SK-N-SH treated with all-trans-retinoic acid at 6 μM for 48 hours (cell line): ENCODE data around the gene ARRDC4.

Source experiments
- ATAC-seq: fragments of 200-7000 bp; cut with Tn5 transposase; 3 replicates; pipeline ENCODE4 v1.9.1; 2020; ENCODE audit warnings: mild to moderate bottlenecking, moderate library complexity
- ARNTL ChIP-seq: fragments of 450-650 bp; formaldehyde crosslinking; IDR thresholded peaks from 2 replicates; pipeline ENCODE4 v1.5.0; 2020; ENCODE audit warnings: low read depth, mild to moderate bottlenecking, moderate library complexity, borderline replicate concordance
- BACH2 ChIP-seq: fragments of 250-450 bp; sonication (Bioruptor Pico); IDR thresholded peaks from 2 replicates; pipeline ENCODE4 v1.9.0; 2021; ENCODE audit warnings: mild to moderate bottlenecking, borderline replicate concordance
- CREB5 ChIP-seq: fragments of 250-450 bp; sonication (Bioruptor Pico); IDR thresholded peaks from 2 replicates; pipeline ENCODE4 v1.5.1; 2020; ENCODE audit warnings: low read depth, mild to moderate bottlenecking, moderate library complexity
- CSDC2 ChIP-seq: fragments of 250-450 bp; sonication (Bioruptor Pico); IDR thresholded peaks from 2 replicates; pipeline ENCODE4 v1.5.0; 2020; ENCODE audit warnings: mild to moderate bottlenecking, moderate library complexity
- ESRRG ChIP-seq: fragments of 250-450 bp; sonication (Bioruptor Pico); IDR thresholded peaks from 2 replicates; pipeline ENCODE4 v1.6.1; 2021; ENCODE audit warnings: mild to moderate bottlenecking
- GLIS3 ChIP-seq: fragments of 250-450 bp; sonication (Bioruptor Pico); IDR thresholded peaks from 2 replicates; pipeline ENCODE4 v1.5.0; 2020; ENCODE audit warnings: mild to moderate bottlenecking, moderate library complexity
- ISL1 ChIP-seq: fragments of 250-450 bp; sonication (Bioruptor Pico); IDR thresholded peaks from 2 replicates; pipeline ENCODE4 v2.1.2; 2022; ENCODE audit warnings: mild to moderate bottlenecking, moderate library complexity
- OSR1 ChIP-seq: fragments of 250-450 bp; sonication (Bioruptor Pico); IDR thresholded peaks from 2 replicates; pipeline ENCODE4 v1.8.0; 2022; ENCODE audit warnings: moderate library complexity, mild to moderate bottlenecking, inconsistent platforms
- PATZ1 ChIP-seq: fragments of 250-450 bp; sonication (Bioruptor Pico); IDR thresholded peaks from 2 replicates; pipeline ENCODE4 v1.8.0; 2020; ENCODE audit warnings: mild to moderate bottlenecking, moderate library complexity, borderline replicate concordance
- PPARA ChIP-seq: fragments of 250-450 bp; sonication (Bioruptor Pico); IDR thresholded peaks from 2 replicates; pipeline ENCODE4 v1.5.0; 2020; ENCODE audit warnings: mild to moderate bottlenecking, borderline replicate concordance
- RARB ChIP-seq: fragments of 250-450 bp; sonication (Bioruptor Pico); IDR thresholded peaks from 2 replicates; pipeline ENCODE4 v1.8.0; 2021; ENCODE audit warnings: mild to moderate bottlenecking, moderate library complexity
- SNAI2 ChIP-seq: fragments of 250-450 bp; sonication (Bioruptor Pico); IDR thresholded peaks from 2 replicates; pipeline ENCODE4 v1.5.0; 2020; ENCODE audit warnings: mild to moderate bottlenecking, moderate library complexity
- TCF4 ChIP-seq: fragments of 250-450 bp; sonication (Bioruptor Pico); IDR thresholded peaks from 2 replicates; pipeline ENCODE4 v1.8.0; 2021; ENCODE audit warnings: mild to moderate bottlenecking, moderate library complexity, borderline replicate concordance
- TOX ChIP-seq: fragments of 250-450 bp; sonication (Bioruptor Pico); IDR thresholded peaks from 2 replicates; pipeline ENCODE4 v1.8.0; 2021; ENCODE audit warnings: mild to moderate bottlenecking, moderate library complexity, borderline replicate concordance
- TSHZ2 ChIP-seq: fragments of 250-450 bp; sonication (Bioruptor Pico); IDR thresholded peaks from 2 replicates; pipeline ENCODE4 v1.5.0; 2020; ENCODE audit warnings: mild to moderate bottlenecking, moderate library complexity
- ZC3H10 ChIP-seq: fragments of 250-450 bp; sonication (Bioruptor Pico); IDR thresholded peaks from 2 replicates; pipeline ENCODE4 v1.5.1; 2021; ENCODE audit warnings: mild to moderate bottlenecking, moderate library complexity
- ZFP30 ChIP-seq: fragments of 450-650 bp; formaldehyde crosslinking; IDR thresholded peaks from 2 replicates; pipeline ENCODE4 v1.5.0; 2022; ENCODE audit warnings: mild to moderate bottlenecking, moderate library complexity
- ZNF70 ChIP-seq: fragments of 450-650 bp; formaldehyde crosslinking; IDR thresholded peaks from 2 replicates; pipeline ENCODE4 v1.5.0; 2020; ENCODE audit warnings: mild to moderate bottlenecking, moderate library complexity
- ZNF8 ChIP-seq: fragments of 450-650 bp; formaldehyde crosslinking; IDR thresholded peaks from 2 replicates; pipeline ENCODE4 v1.5.0; 2020; ENCODE audit warnings: mild to moderate bottlenecking, moderate library complexity

The ARRDC4 gene

GRCh38 chr15:98002419-98002818 lies 41.9 kb downstream of the ARRDC4 start (continued):
- TF ChIP-seq PATZ1 (no peak), TCF4 (CRISPR knock-in tag) (no peak), CREB5 (CRISPR knock-in tag) (no peak), ISL1 (CRISPR knock-in tag) (no peak), ZC3H10 (CRISPR knock-in tag) (no peak)

GRCh38 chr15:98002866-98003265 lies 42.4 kb downstream of the ARRDC4 start:
- ATAC-seq = no peak
- TF ChIP-seq RARB (CRISPR knock-in tag) = no peak
- TF ChIP-seq ZNF8 = no peak
- TF ChIP-seq PATZ1 = no peak
- no peak for TF ChIP-seq OSR1 (CRISPR knock-in tag)
- no peak for TF ChIP-seq SNAI2 (CRISPR knock-in tag)
- no peak for TF ChIP-seq CSDC2 (CRISPR knock-in tag)
- TF ChIP-seq CREB5 (CRISPR knock-in tag) = no peak

- no peak for ATAC-seq
- TF ChIP-seq ZNF70 (no peak), GLIS3 (CRISPR knock-in tag) (no peak), ESRRG (no peak), TOX (CRISPR knock-in tag) (no peak), ISL1 (CRISPR knock-in tag) (no peak), ZFP30 (CRISPR knock-in tag) (no peak), CSDC2 (CRISPR knock-in tag) (no peak), RARB (CRISPR knock-in tag) (no peak), TSHZ2 (CRISPR knock-in tag) (no peak), ARNTL (CRISPR knock-in tag) (no peak)
These were observed 43.0 kb downstream of the ARRDC4 start for GRCh38 chr15:98003518-98003917.

GRCh38 chr15:98003996-98004395 lies 43.5 kb downstream of the ARRDC4 start:
- TF ChIP-seq ZFP30 (CRISPR knock-in tag) (no peak), BACH2 (CRISPR knock-in tag) (no peak), RARB (CRISPR knock-in tag) (no peak), ZNF70 (no peak), GLIS3 (CRISPR knock-in tag) (no peak), PPARA (CRISPR knock-in tag) (no peak), CSDC2 (CRISPR knock-in tag) (no peak), SNAI2 (CRISPR knock-in tag) (no peak)
- no peak for ATAC-seq
